HepG2 (cell line): ENCODE data around the gene MCU. TPM values are rescaled to one million over a fixed set of nuclear protein-coding genes. Genes with fewer than 3 reads are reported as not detected.

Experiments used
- ATAC-seq: fragments of 200-7000 bp; cut with Tn5 transposase; 3 replicates; pipeline ENCODE4 v1.9.1; 2020; ENCODE audit warnings: mild to moderate bottlenecking, moderate library complexity
- BruUV-seq: library from RNA; stranded (reverse); fragments of 400-500 nt; replicated peaks from 2 replicates; lab custom pipeline; 2021; lab: Mats Ljungman, UMichigan
- CTCF ChIA-PET: fragments of 300-600 bp; formaldehyde crosslinking; extraction: SDS; loops from one replicate; lab custom pipeline; 2021; ENCODE audit warnings: low total read pairs, inconsistent platforms, low intra/inter-chr PET ratio; lab: Yijun Ruan, JAX
- POLR2A ChIA-PET: fragments of 350-600 bp; sonication (Branson Sonifier 250); formaldehyde crosslinking; loops from one replicate; lab custom pipeline; 2020; ENCODE audit warnings: antibody characterized with exemption, inconsistent platforms; lab: Yijun Ruan, JAX
- DNase-seq: peaks from one replicate; pipeline ENCODE4 v3.0.0-alpha.2; 2015; ENCODE audit warnings: low spot score
- FAIRE-seq: peaks from 3 replicates; lab custom pipeline; 2011; peaks lifted over from hg19 to GRCh38; lab: Jason Lieb, UNC
- H2AFZ ChIP-seq: one replicate; pipeline ENCODE4 v1.6.1; 2011; ENCODE audit warnings: low read length, inconsistent platforms
- H3K27ac ChIP-seq: fragments of 300-600 bp; 3 replicates; pipeline ENCODE4 v1.8.0; 2011; ENCODE audit warnings: mixed run types, mild to moderate bottlenecking, mixed read lengths, low read length, inconsistent platforms; ENCODE audit not compliant: insufficient read depth; ENCODE audit errors: extremely low read length
- H3K27me3 ChIP-seq, 2 experiments: fragments of 200-600 bp in 1 of 2; 2 replicates in 1 of 2; 3 replicates in 1 of 2; pipeline versions ENCODE4 v1.6.0 to v1.8.0; 2011; ENCODE audit warnings: low read length in 2 of 2, mild to moderate bottlenecking in 2 of 2, moderate library complexity in 2 of 2, inconsistent platforms in 1 of 2; ENCODE audit not compliant: insufficient read depth in 2 of 2, control insufficient read depth in 1 of 2
- H3K36me3 ChIP-seq, 2 experiments: fragments of 200-600 bp in 1 of 2; replicated peaks in 1 of 2; 2 replicates in 1 of 2; 3 replicates in 1 of 2; pipeline versions ENCODE4 v1.5.1 to v1.8.0; 2011; ENCODE audit warnings: low read length in 2 of 2, inconsistent platforms in 1 of 2; ENCODE audit not compliant: insufficient read depth in 2 of 2, control insufficient read depth in 1 of 2
- H3K4me1 ChIP-seq: 2 replicates; pipeline ENCODE4 v1.5.1; 2012; ENCODE audit warnings: low read length, inconsistent platforms; ENCODE audit not compliant: insufficient read depth
- H3K4me2 ChIP-seq: 2 replicates; pipeline ENCODE4 v1.6.0; 2011; ENCODE audit warnings: low read depth, low read length, inconsistent platforms
- H3K4me3 ChIP-seq, 3 experiments: fragments of 200-600 bp in 1 of 3; sonication (generic), shearing (Covaris generic) in 1 of 3; replicated peaks in 1 of 3; 2 replicates each; pipeline ENCODE4 v1.5.1; 2011 to 2016; ENCODE audit warnings: low read length in 3 of 3, inconsistent platforms in 2 of 3, low read depth in 2 of 3, mild to moderate bottlenecking in 2 of 3, control low read depth in 1 of 3, mixed read lengths in 1 of 3; ENCODE audit not compliant: insufficient read depth in 1 of 3
- H3K79me2 ChIP-seq: one replicate; pipeline ENCODE4 v1.6.1; 2011; ENCODE audit warnings: low read length, inconsistent platforms; ENCODE audit not compliant: insufficient read depth
- H3K9ac ChIP-seq: 2 replicates; pipeline ENCODE4 v1.6.0; 2011; ENCODE audit warnings: mild to moderate bottlenecking, low read depth, low read length, inconsistent platforms; ENCODE audit not compliant: insufficient read depth
- H3K9me3 ChIP-seq: 2 replicates; pipeline ENCODE4 v1.5.1; 2012; ENCODE audit warnings: mild to moderate bottlenecking, low read length
- H4K20me1 ChIP-seq: 2 replicates; pipeline ENCODE4 v1.6.0; 2011; ENCODE audit warnings: inconsistent platforms, mild to moderate bottlenecking, low read length, moderate library complexity; ENCODE audit not compliant: insufficient read depth
- BORCS8-MEF2B ChIP-seq: sonication (generic); formaldehyde crosslinking; IDR thresholded peaks from 2 replicates; pipeline ENCODE4 v1.8.0; 2022; ENCODE audit warnings: mild to moderate bottlenecking, missing genetic modification reagents
- FOXO1 ChIP-seq: sonication (generic); formaldehyde crosslinking; IDR thresholded peaks from 2 replicates; pipeline ENCODE4 v1.4.0; 2020; ENCODE audit warnings: missing genetic modification reagents
- KLF11 ChIP-seq: IDR thresholded peaks from 2 replicates; pipeline ENCODE4 v1.6.1; 2016; ENCODE audit warnings: missing compliant biosample characterization
- MBD4 ChIP-seq: IDR thresholded peaks from 2 replicates; pipeline ENCODE4 v1.6.1; 2012; ENCODE audit warnings: low read length, inconsistent platforms, borderline replicate concordance
- MEF2D ChIP-seq: sonication (generic); formaldehyde crosslinking; IDR thresholded peaks from 2 replicates; pipeline ENCODE4 v1.5.1; 2020; ENCODE audit warnings: mild to moderate bottlenecking, missing genetic modification reagents
- NCOA2 ChIP-seq: sonication (generic); formaldehyde crosslinking; IDR thresholded peaks from 2 replicates; pipeline ENCODE4 v1.8.0; 2022; ENCODE audit warnings: inconsistent platforms
- PATZ1 ChIP-seq: sonication (generic); formaldehyde crosslinking; IDR thresholded peaks from 2 replicates; pipeline ENCODE4 v1.4.0; 2020; ENCODE audit warnings: missing genetic modification reagents
- PRPF4 ChIP-seq: fragments of 200-400 bp; formaldehyde crosslinking; IDR thresholded peaks from 2 replicates; pipeline ENCODE4 v1.6.1; 2016; ENCODE audit warnings: low read length, low read depth; ENCODE audit not compliant: poor library complexity, severe bottlenecking
- ZNF503 ChIP-seq: sonication (generic); formaldehyde crosslinking; IDR thresholded peaks from 2 replicates; pipeline ENCODE4 v1.4.0; 2020; ENCODE audit warnings: missing genetic modification reagents
- ZNF615 ChIP-seq: sonication (generic); formaldehyde crosslinking; IDR thresholded peaks from 2 replicates; pipeline ENCODE4 v1.5.0; 2020; ENCODE audit warnings: mild to moderate bottlenecking, missing genetic modification reagents, borderline replicate concordance
- ZNF616 ChIP-seq: sonication (generic); formaldehyde crosslinking; IDR thresholded peaks from 2 replicates; pipeline ENCODE4 v1.5.0; 2020; ENCODE audit warnings: low read depth, mild to moderate bottlenecking, missing genetic modification reagents
- ZNF672 ChIP-seq: sonication (generic); formaldehyde crosslinking; IDR thresholded peaks from 2 replicates; pipeline ENCODE4 v1.8.1; 2022; ENCODE audit warnings: missing genetic modification reagents
- ZNF839 ChIP-seq: sonication (generic); formaldehyde crosslinking; IDR thresholded peaks from 2 replicates; pipeline ENCODE4 v1.4.0; 2020; ENCODE audit warnings: missing genetic modification reagents, mild to moderate bottlenecking, borderline replicate concordance
- WGBS: methylation state at CpG from one replicate; pipeline ENCODE4 v1.1.6; 2017; ENCODE audit warnings: low lambda C conversion rate; 5-methylcytosine and 5-hydroxymethylcytosine counted together
- in situ Hi-C: cut with HindIII; loops from 2 replicates; pipeline ENCODE4 v1.10.0; 2017; ENCODE audit warnings: low pct_unique_long_range_greater_than_20kb; ENCODE audit not compliant: extremely low pct_ligation_motif_present
- intact Hi-C: fragments of 100-400 bp; cut with micrococcal nuclease; formaldehyde crosslinking; loops from one replicate; pipeline ENCODE4 v1.10.0; 2022; ENCODE audit not compliant: unreplicated experiment
- polyA plus RNA-seq, 8 experiments: library from polyadenylated mRNA; depleted of rRNA in 3 of 8; stranded (reverse) in 7 of 8; unstranded in 1 of 8; fragments of >200 nt; fragmentation: Illumina TruSeq in 4 of 8; extraction: Trizol in 4 of 8; gene quantifications; 2 replicates each; pipeline versions ENCODE4 v1.2.1 to v1.2.3, GENCODE V29; 2011 to 2016; ENCODE audit warnings: low read depth in 4 of 8, missing spikeins in 1 of 8, mixed read lengths in 1 of 8; ENCODE audit not compliant: insufficient read depth in 1 of 8
- total RNA-seq, 5 experiments: library from RNA; depleted of rRNA; stranded (reverse); fragments of >200 nt; fragmentation: Illumina TruSeq; extraction: Trizol; gene quantifications; 2 replicates each; pipeline ENCODE4 v1.2.3, GENCODE V29; 2016; ENCODE audit warnings: low read depth in 1 of 5

Gene MCU
- total and polyA plus RNA-seq, 2 of the 13 experiments (the other 11 are each of a cell fraction or from before 2014, with no cell fraction given) = 25.9 to 64.5 TPM

- TF ChIP-seq MEF2D (CRISPR knock-in tag) = no peak
- no peak for TF ChIP-seq FOXO1 (CRISPR knock-in tag)
- TF ChIP-seq KLF11 = no peak
- TF ChIP-seq, all 625 proteins: peak for 0
Measured at GRCh38 chr10:72719941-72720592, 28.1 kb downstream of the MCU start (continued).

GRCh38 chr10:72720814-72721660, 29.1 kb downstream of the MCU start:
- Histone ChIP-seq H3K4me2 (no peak overlapping the region), H3K4me3 (no peak overlapping the region), H4K20me1 (no peaks in the 10 kb centered on the region), H3K79me2 (no peaks in the 10 kb centered on the region), H3K27ac (no peak overlapping the region), H3K4me1 (no peaks in the 10 kb centered on the region), H3K27me3 (no peaks in the 10 kb centered on the region), H2AFZ (no peak overlapping the region), H3K9me3 (no peaks in the 10 kb centered on the region), H3K9ac (no peak overlapping the region), H3K36me3 (peaks cover 2 to 4% of the 10 kb centered on the region in 2 experiments; a peak in 3 of 5 replicates)
- DNase-seq = no peak
- POLR2A ChIA-PET = no interaction called here
- no peak for FAIRE-seq
- 94% methylated on average over 4 of the region's 4 CpGs for WGBS
- CTCF ChIA-PET = no interaction called here
- in situ Hi-C loops (no loop called here), intact Hi-C loops (no loop called here)
- BruUV-seq = no TSS peak
- no peak for ATAC-seq
- TF ChIP-seq BORCS8-MEF2B (no peak), ZNF616 (CRISPR knock-in tag) (no peak), PATZ1 (no peak), MBD4 (no peak), ZNF672 (no peak), ZNF615 (no peak), ZNF503 (no peak), PRPF4 (no peak), NCOA2 (no peak), ZNF839 (CRISPR knock-in tag) (no peak)
